ENCODE results near the gene ST6GALNAC3.
"Not testable (repeated sequence)": the region's sequence is repeated elsewhere in the genome, so short reads cannot be mapped to it uniquely, and the experiment has no call there.

ST6GALNAC3 gene

GRCh38 chr1:76106251-76106650 lies 31.7 kb downstream of the ST6GALNAC3 start:
- no peak for DNase-seq (ENCODE audit: insufficient read length, low spot score)
- no peak for TF ChIP-seq POLR2A (IDR thresholded peaks at IDR 0.05; ENCODE audit: low read depth, low read length)
- FAIRE-seq: no peak

GRCh38 chr1:76106719-76107235 lies 32.2 kb downstream of the ST6GALNAC3 start:
- TF ChIP-seq POLR2A (IDR thresholded peaks at IDR 0.05; ENCODE audit: low read depth, low read length): no peak
- FAIRE-seq: no peak

GRCh38 chr1:76109404-76109803 lies 34.9 kb downstream of the ST6GALNAC3 start:
- no peak for TF ChIP-seq POLR2A (IDR thresholded peaks at IDR 0.05; ENCODE audit: low read depth, low read length)
- no peak for FAIRE-seq
- DNase-seq (ENCODE audit: insufficient read length, low spot score): no peak

More at GRCh38 chr1:76106719-76107235, 32.2 kb downstream of the ST6GALNAC3 start:
- no peak for DNase-seq (ENCODE audit: insufficient read length, low spot score)

GRCh38 chr1:76109901-76110560 lies 35.5 kb downstream of the ST6GALNAC3 start:
- TF ChIP-seq POLR2A (IDR thresholded peaks at IDR 0.05; ENCODE audit: low read depth, low read length): no peak
- FAIRE-seq (no peak), DNase-seq (ENCODE audit: insufficient read length, low spot score) (no peak)

GRCh38 chr1:76110666-76111065 lies 36.1 kb downstream of the ST6GALNAC3 start:
- no peak for DNase-seq (ENCODE audit: insufficient read length, low spot score)
- TF ChIP-seq POLR2A (IDR thresholded peaks at IDR 0.05; ENCODE audit: low read depth, low read length): no peak
- FAIRE-seq: no peak

- not testable (repeated sequence) for DNase-seq (ENCODE audit: insufficient read length, low spot score); FAIRE-seq
These were observed 37.8 kb downstream of the ST6GALNAC3 start for GRCh38 chr1:76112321-76112720.

- TF ChIP-seq POLR2A (IDR thresholded peaks at IDR 0.05; ENCODE audit: low read depth, low read length): no peak
- DNase-seq (ENCODE audit: insufficient read length, low spot score) (no peak), FAIRE-seq (no peak)
These were observed 38.9 kb downstream of the ST6GALNAC3 start for GRCh38 chr1:76113446-76113845.

DNA sequence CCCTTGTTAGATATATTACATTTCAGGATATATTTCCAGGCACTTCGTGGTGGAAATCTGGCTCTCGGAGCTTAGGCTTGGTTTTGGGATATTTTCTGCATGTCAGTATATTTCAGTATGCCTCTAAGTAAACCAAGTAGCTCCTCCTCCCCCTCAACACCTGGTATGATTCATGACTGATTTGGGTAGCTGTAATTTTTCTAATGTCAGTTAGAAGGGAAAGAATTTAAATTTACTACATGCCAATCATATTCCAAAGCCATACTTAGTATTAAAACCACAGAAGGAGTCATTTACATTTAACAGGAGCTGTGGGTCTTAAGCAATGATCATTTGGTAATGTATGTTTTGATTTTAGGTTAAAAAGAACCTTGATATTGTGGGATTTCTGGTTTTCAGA lies 40.6 kb downstream of the ST6GALNAC3 start:
- DNase-seq (ENCODE audit: insufficient read length, low spot score) (no peak), FAIRE-seq (no peak)

DNA sequence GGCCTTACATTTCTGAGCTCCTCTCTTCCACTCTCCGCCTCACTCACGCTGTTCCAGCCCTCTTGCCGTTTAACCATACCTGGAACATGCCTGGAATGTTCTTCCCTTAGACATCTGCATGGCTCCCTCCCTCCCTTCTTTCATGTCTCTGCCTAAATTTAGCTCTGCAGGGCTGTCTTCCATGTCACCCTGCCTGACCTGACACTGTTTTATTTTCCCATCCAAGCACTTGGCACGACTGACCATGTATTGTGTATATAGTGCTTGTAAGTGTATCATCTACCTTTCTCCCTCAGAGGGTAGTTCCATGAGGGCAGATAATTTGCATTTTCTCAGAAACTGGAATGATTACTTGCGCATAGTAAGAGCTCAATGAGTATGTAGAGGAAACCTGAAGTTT lies 47.3 kb downstream of the ST6GALNAC3 start:
- TF ChIP-seq POLR2A (IDR thresholded peaks at IDR 0.05; ENCODE audit: low read depth, low read length): no peak
- DNase-seq (ENCODE audit: insufficient read length, low spot score) (no peak), FAIRE-seq (no peak)

More for the DNA sequence above, 40.6 kb downstream of the ST6GALNAC3 start:
- TF ChIP-seq POLR2A (IDR thresholded peaks at IDR 0.05; ENCODE audit: low read depth, low read length): no peak

DNA sequence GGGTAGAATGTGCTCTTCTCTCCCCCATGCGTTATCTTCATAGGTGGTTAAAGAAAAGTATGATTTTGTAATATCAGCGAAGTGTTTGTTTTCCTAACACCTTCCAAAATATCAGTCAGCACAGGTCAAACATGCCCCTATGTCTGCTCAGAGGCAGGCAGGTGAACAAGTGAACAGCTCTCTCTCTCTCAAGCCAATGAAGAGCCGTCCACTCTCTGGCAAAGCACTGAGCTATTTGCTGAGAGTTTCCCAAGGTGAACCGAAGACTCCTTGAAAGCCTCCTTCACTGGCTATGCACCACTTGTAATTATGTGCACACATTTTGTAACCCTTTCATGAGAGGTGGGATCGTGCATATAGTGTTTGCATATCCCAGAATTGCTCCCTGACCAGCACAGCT lies 47.7 kb downstream of the ST6GALNAC3 start:
- no peak for TF ChIP-seq POLR2A (IDR thresholded peaks at IDR 0.05; ENCODE audit: low read depth, low read length)
- no peak for FAIRE-seq
- no peak for DNase-seq (ENCODE audit: insufficient read length, low spot score)

DNA sequence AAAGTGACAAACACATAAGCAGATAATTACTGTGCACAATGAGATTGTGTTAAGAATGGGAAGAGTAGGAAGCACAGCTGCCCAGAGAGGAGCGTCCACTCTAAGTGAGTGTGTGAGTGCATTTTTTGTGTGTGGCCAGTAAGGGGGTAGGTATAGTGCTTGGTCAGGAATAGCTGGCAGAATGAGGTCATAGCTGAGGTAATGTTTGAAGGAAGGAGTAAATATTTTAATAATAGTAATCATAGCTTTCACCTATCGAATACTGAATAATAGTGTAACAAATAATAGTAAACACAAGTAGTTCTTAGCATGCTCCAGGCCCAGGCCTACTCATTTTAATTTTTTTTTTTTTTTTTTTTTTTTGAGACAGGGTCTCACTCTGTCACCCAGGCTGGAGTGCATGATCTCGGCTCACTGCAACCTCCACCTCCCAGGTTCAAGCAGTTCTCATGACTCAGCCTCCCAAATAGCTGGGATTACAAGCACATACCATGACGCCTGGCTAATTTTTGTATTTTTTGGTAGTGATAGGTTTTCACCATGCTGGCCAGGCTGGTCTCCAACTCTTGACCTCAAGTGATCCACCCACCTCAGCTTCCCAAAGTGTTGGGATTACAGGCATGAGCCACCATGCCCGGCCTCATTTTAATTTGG lies 49.0 kb downstream of the ST6GALNAC3 start:
- FAIRE-seq; DNase-seq (ENCODE audit: insufficient read length, low spot score): not testable (repeated sequence)

DNA sequence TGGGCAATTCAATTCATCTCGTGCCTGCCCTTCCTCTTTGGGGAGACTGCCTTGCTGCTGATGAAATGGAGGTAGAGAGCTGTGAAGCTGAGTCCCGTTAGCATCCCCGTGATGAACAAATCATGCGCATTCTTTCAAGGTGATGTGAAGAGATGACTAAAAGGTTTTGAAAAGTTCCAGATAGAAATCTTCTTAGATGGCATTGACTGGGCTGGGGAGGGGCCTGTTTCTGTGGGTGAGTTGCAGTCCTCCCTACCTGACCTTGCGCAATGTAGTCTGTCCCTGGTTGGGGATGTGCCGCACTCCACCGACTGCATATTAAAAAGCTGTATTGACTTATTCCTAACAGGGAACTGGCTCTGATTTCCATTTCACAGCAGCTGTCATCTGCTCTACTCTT lies 49.6 kb downstream of the ST6GALNAC3 start:
- FAIRE-seq (no peak), DNase-seq (ENCODE audit: insufficient read length, low spot score) (no peak)

GRCh38 chr1:76125473-76126219 lies 51.1 kb downstream of the ST6GALNAC3 start:
- FAIRE-seq: no peak
- no peak for DNase-seq (ENCODE audit: insufficient read length, low spot score)
- no peak for TF ChIP-seq POLR2A (IDR thresholded peaks at IDR 0.05; ENCODE audit: low read depth, low read length)

More for the DNA sequence above, 49.6 kb downstream of the ST6GALNAC3 start:
- TF ChIP-seq POLR2A (IDR thresholded peaks at IDR 0.05; ENCODE audit: low read depth, low read length): no peak

DNA sequence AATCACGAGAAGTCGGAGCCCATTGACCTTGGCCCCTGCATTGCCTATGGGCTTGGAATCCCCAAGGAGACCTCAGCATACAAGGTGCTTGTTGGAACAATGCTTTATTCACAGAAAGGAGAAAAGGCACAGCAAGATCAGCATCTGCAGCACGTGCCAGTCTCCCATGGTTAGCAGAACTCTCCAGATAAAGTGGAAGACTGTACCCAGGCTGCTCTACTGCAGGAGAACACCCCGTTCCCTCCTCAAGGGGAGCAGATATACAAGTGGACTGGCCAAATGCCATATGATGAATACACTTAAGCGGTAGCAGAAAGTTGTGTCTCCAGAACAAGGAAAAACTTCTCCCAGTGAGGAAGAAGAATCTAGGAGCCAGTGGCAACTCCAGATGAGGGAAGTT lies 53.5 kb downstream of the ST6GALNAC3 start:
- no peak for TF ChIP-seq POLR2A (IDR thresholded peaks at IDR 0.05; ENCODE audit: low read depth, low read length)
- FAIRE-seq: no peak
- DNase-seq (ENCODE audit: insufficient read length, low spot score): no peak

Measured in H54 (cell line).